Thyroid gland (tissue), 4 donors: Measurements from ENCODE around the gene CYLC2. TPM values are rescaled to one million over a fixed set of nuclear protein-coding genes. Genes with fewer than 3 reads are reported as not detected.

ENCODE experiments used
- DNase-seq, 2 donors: peaks; one replicate each; pipeline ENCODE4 v3.0.0-alpha.2; 2019
- H3K27ac ChIP-seq, 3 donors: fragments of 200-600 bp; sonication (generic); 1 replicate in 2 of 3; 2 replicates in 1 of 3; pipeline ENCODE4 v1.5.1; 2016 to 2019; ENCODE audit warnings: mild to moderate bottlenecking in 1 of 3, moderate library complexity in 1 of 3
- H3K27me3 ChIP-seq: fragments of 200-600 bp; sonication (generic); one replicate; pipeline ENCODE4 v1.5.1; 2019
- H3K36me3 ChIP-seq, 2 donors: fragments of 200-600 bp; sonication (generic); one replicate each; pipeline ENCODE4 v1.5.1; 2016 to 2019
- H3K4me1 ChIP-seq, 2 donors: fragments of 200-600 bp; sonication (generic); one replicate each; pipeline ENCODE4 v1.5.1; 2017 to 2019
- H3K4me3 ChIP-seq, 3 donors: fragments of 200-600 bp; sonication (generic); replicated peaks in 1 of 3; 1 replicate in 2 of 3; 2 replicates in 1 of 3; pipeline ENCODE4 v1.5.1; 2016; ENCODE audit warnings: mild to moderate bottlenecking in 1 of 3
- H3K9me3 ChIP-seq: fragments of 200-600 bp; sonication (generic); one replicate; pipeline ENCODE4 v1.5.1; 2017
- POLR2A ChIP-seq, 2 donors: fragments of 450-650 bp; IDR thresholded peaks; one replicate each; pipeline ENCODE4 v1.6.1; 2017; ENCODE audit warnings: antibody characterized with exemption in 2 of 2, mild to moderate bottlenecking in 2 of 2, moderate library complexity in 1 of 2
- WGBS, 2 donors: methylation state at CpG; one replicate each; pipeline ENCODE4 v1.1.5; 2017; 5-methylcytosine and 5-hydroxymethylcytosine counted together
- intact Hi-C: fragments of 100-400 bp; cut with DNase I; formaldehyde crosslinking; loops from one replicate; pipeline ENCODE4 v1.15.1; 2023
- total RNA-seq, 4 donors: library from RNA; depleted of rRNA; stranded (reverse); fragments of >200 nt; gene quantifications; one replicate each; pipeline ENCODE4 v1.2.3, GENCODE V29; 2016
- TF ChIP-seq, protein P1 (sequence below), 6 experiments: fragments of 200-600 bp in 3 of 6; fragments of 450-650 bp in 3 of 6; sonication (generic) in 3 of 6; IDR thresholded peaks; one replicate each; pipeline ENCODE4 v1.5.1; 2016 to 2019; ENCODE audit warnings: antibody characterized with exemption in 6 of 6, mild to moderate bottlenecking in 2 of 6, inconsistent platforms in 1 of 6, moderate library complexity in 1 of 6

CYLC2 gene, protein sequence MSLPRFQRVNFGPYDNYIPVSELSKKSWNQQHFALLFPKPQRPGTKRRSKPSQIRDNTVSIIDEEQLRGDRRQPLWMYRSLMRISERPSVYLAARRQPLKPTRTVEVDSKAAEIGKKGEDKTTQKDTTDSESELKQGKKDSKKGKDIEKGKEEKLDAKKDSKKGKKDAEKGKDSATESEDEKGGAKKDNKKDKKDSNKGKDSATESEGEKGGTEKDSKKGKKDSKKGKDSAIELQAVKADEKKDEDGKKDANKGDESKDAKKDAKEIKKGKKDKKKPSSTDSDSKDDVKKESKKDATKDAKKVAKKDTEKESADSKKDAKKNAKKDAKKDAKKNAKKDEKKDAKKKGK
- not detected for total RNA-seq

DNA sequence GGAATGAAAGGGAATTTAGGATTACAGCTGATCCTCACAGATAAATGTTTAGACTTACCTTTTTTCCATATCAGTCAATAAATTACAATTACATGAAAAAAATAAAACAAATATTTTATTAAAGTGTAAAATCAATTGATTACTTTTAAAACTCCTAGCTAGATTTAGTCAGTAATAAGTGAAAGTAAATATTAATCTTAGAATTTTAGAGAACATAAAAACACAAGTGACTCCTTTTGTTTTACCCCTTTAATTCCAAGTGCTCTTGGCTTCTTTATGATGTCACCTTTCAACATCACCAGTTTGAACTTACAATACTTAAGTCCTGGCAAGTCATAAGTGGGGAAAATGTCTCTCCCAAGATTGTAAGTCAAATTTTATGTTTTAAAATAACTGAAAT, at the start of gene CYLC2:
CYLC2 (plus strand) TSS at position 301 of the 400 bp plus-strand sequence; CDS start at position 349, 48 bp downstream.
- intact Hi-C loops = no loop called here
- H3K9me3 ChIP-seq = no peaks in the 10 kb centered on the region
- no peak for DNase-seq
- no peaks in the 10 kb centered on the region for H3K27me3 ChIP-seq
- H3K36me3 ChIP-seq = no peaks in the 10 kb centered on the region
- H3K4me3 ChIP-seq = no peak within 1 kb of the TSS
- TF ChIP-seq, protein P1, sequence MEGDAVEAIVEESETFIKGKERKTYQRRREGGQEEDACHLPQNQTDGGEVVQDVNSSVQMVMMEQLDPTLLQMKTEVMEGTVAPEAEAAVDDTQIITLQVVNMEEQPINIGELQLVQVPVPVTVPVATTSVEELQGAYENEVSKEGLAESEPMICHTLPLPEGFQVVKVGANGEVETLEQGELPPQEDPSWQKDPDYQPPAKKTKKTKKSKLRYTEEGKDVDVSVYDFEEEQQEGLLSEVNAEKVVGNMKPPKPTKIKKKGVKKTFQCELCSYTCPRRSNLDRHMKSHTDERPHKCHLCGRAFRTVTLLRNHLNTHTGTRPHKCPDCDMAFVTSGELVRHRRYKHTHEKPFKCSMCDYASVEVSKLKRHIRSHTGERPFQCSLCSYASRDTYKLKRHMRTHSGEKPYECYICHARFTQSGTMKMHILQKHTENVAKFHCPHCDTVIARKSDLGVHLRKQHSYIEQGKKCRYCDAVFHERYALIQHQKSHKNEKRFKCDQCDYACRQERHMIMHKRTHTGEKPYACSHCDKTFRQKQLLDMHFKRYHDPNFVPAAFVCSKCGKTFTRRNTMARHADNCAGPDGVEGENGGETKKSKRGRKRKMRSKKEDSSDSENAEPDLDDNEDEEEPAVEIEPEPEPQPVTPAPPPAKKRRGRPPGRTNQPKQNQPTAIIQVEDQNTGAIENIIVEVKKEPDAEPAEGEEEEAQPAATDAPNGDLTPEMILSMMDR (IDR thresholded peaks at IDR 0.05) = no peak
- no peak for TF ChIP-seq POLR2A (IDR thresholded peaks at IDR 0.05)
- no peak within 1 kb of the TSS for H3K27ac ChIP-seq
- no peaks in the 10 kb centered on the region for H3K4me1 ChIP-seq

DNA sequence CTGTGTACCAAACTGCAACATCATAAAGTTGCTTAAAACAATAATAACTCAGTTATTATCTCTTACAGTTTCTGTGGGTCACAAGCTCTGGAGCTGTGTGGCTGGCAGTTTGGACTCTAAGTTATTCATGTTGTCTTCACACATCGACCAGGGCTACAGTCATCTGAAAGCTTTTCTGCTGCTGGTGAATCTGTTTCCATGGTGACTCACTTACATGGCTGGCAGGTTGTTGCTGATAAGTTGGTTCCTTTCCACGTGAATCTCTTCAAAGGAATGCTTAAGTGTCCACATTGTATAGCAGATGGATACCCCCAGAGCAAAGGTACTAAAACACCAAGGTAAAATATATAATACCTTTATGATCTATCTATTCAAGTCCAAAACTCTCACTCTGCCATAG, 44.8 kb upstream of the CYLC2 start:
- no peak for DNase-seq
- Histone ChIP-seq H3K36me3 (no peaks in the 10 kb centered on the region), H3K27ac (no peak overlapping the region), H3K4me3 (no peak overlapping the region), H3K27me3 (no peaks in the 10 kb centered on the region), H3K9me3 (no peaks in the 10 kb centered on the region), H3K4me1 (no peaks in the 10 kb centered on the region)
- 59 to 60% methylated on average over 2 of the region's 2 CpGs for WGBS, 2 donors
- intact Hi-C loops = no loop called here
- TF ChIP-seq, protein P1 (IDR thresholded peaks at IDR 0.05) = no peak
- TF ChIP-seq POLR2A (IDR thresholded peaks at IDR 0.05) = no peak

DNA sequence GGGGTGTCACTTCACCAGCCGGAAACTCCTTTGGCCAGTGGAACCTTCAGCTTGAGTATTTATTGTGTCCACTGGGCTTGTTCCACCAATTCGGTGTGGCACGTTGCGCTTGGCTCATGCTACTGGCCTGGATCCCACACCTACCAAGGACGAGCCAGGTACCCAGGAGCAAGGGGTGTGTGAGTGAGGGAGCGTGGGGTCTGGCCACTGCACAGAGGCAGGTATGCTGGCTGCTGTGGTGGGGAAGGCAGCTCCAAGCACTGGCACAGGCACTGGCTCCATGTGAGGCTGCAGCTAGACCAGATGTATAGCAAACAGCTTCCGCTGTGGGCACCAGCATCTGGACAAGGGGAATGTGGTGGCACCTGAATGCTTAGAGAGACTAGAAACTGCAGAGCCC, 28.1 kb upstream of the CYLC2 start:
- WGBS, 2 donors = 90 to 91% methylated on average over 6 to 7 of the region's 7 CpGs

DNA sequence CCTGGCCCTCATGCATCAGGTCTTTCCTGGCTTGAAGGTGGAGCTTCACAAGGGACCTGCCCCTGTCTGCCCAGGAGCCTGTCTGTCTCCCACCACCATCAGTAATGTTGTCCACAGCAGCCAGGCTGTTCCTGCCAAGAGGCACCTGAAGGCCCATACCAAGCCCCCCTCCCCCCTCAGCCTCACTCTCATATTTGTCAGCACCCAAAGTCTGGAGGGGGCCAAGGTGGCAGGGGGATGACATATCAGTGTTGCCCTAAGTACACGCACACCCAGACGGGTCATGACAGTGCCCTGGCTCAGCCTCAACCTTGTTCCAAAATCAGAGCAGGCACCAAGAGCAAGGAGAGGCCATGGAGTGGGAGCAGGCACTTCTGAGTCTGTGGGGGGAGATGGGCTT, 27.2 kb upstream of the CYLC2 start:
- 83 to 85% methylated on average over 2 of the region's 2 CpGs for WGBS, 2 donors
- no peaks in the 10 kb centered on the region for H3K9me3 ChIP-seq
- H3K27me3 ChIP-seq = no peaks in the 10 kb centered on the region
- no peak overlapping the region for H3K4me3 ChIP-seq
- no peaks in the 10 kb centered on the region for H3K4me1 ChIP-seq
- no peak for DNase-seq
- no peaks in the 10 kb centered on the region for H3K36me3 ChIP-seq
- TF ChIP-seq, protein P1 (IDR thresholded peaks at IDR 0.05) = no peak
- TF ChIP-seq POLR2A (IDR thresholded peaks at IDR 0.05) = no peak
- intact Hi-C loops = no loop called here
- no peak overlapping the region for H3K27ac ChIP-seq

More for the DNA sequence above, 28.1 kb upstream of the CYLC2 start:
- intact Hi-C loops = no loop called here
- H3K36me3 ChIP-seq = no peaks in the 10 kb centered on the region
- TF ChIP-seq POLR2A (IDR thresholded peaks at IDR 0.05) = no peak
- TF ChIP-seq, protein P1 (IDR thresholded peaks at IDR 0.05) = no peak
- H3K9me3 ChIP-seq = no peaks in the 10 kb centered on the region
- no peaks in the 10 kb centered on the region for H3K4me1 ChIP-seq
- no peak overlapping the region for H3K27ac ChIP-seq
- H3K27me3 ChIP-seq = no peaks in the 10 kb centered on the region
- no peak overlapping the region for H3K4me3 ChIP-seq
- DNase-seq = no peak

DNA sequence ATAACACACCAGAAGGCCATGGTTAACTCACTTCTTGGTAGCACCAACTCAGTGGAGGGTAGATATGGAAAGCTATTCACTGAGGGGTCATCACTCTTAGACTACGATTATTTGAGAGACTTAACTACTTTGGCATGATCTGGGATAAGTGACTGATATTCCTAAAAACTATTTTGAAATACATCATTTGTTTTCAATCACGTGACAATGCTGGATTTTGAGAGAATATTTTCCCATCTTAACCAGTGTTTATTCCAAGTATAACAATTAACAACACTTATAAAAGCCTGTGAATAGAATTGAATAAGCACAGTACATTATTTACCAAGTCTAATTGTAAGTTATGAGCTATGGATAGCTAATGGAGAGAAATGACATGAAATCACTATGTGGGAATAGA, 22.4 kb upstream of the CYLC2 start:
- no peak overlapping the region for H3K27ac ChIP-seq
- H3K4me3 ChIP-seq = no peak overlapping the region
- H3K4me1 ChIP-seq = no peaks in the 10 kb centered on the region
- intact Hi-C loops = no loop called here
- no peaks in the 10 kb centered on the region for H3K27me3 ChIP-seq
- no peaks in the 10 kb centered on the region for H3K36me3 ChIP-seq
- no peak for TF ChIP-seq POLR2A (IDR thresholded peaks at IDR 0.05)
- TF ChIP-seq, protein P1 (IDR thresholded peaks at IDR 0.05) = no peak
- DNase-seq = no peak
- no peaks in the 10 kb centered on the region for H3K9me3 ChIP-seq
- 80 to 82% methylated on average over 2 of the region's 2 CpGs for WGBS, 2 donors
